Transverse colon (tissue), 4 donors: ENCODE data around the gene AKT3. TPM values are rescaled to one million over a fixed set of nuclear protein-coding genes. Genes with fewer than 3 reads are reported as not detected.

Experiments used
- DNase-seq: peaks from one replicate; pipeline ENCODE4 v3.0.0-alpha.2; 2019
- H3K27ac ChIP-seq, 4 donors: fragments of 200-600 bp; sonication (generic); 2 replicates each; pipeline ENCODE4 v1.5.1; 2016 to 2018; ENCODE audit warnings: inconsistent platforms in 4 of 4
- H3K27me3 ChIP-seq: fragments of 200-600 bp; sonication (generic); 2 replicates; pipeline ENCODE4 v1.5.1; 2017; ENCODE audit warnings: inconsistent platforms
- H3K36me3 ChIP-seq, 4 donors: fragments of 200-600 bp; sonication (generic); 2 replicates each; pipeline ENCODE4 v1.5.1; 2017 to 2019; ENCODE audit warnings: inconsistent platforms in 4 of 4
- H3K4me1 ChIP-seq, 4 donors: fragments of 200-600 bp; sonication (generic); 2 replicates each; pipeline ENCODE4 v1.5.1; 2017 to 2020; ENCODE audit warnings: inconsistent platforms in 4 of 4
- H3K4me3 ChIP-seq, 4 donors: fragments of 200-600 bp; sonication (generic); 1 replicate in 1 of 4; 2 replicates in 3 of 4; pipeline versions ENCODE4 v1.5.1 to v1.6.1; 2017 to 2019; ENCODE audit warnings: inconsistent platforms in 4 of 4
- H3K9me3 ChIP-seq, 2 donors: fragments of 200-600 bp; sonication (generic); 2 replicates each; pipeline ENCODE4 v1.5.1; 2017 to 2019; ENCODE audit warnings: inconsistent platforms in 2 of 2
- EP300 ChIP-seq: sonication (generic); formaldehyde crosslinking; IDR thresholded peaks from one replicate; pipeline ENCODE4 v1.6.1; 2017; ENCODE audit warnings: antibody characterized with exemption, low read depth
- POLR2A ChIP-seq: fragments of 450-650 bp; IDR thresholded peaks from one replicate; pipeline ENCODE4 v1.6.1; 2016; ENCODE audit warnings: antibody characterized with exemption, mild to moderate bottlenecking, moderate library complexity
- POLR2AphosphoS5 ChIP-seq, 3 donors: sonication (generic); formaldehyde crosslinking; IDR thresholded peaks; one replicate each; pipeline ENCODE4 v1.6.1; 2016; ENCODE audit warnings: antibody characterized with exemption in 3 of 3
- WGBS, 2 donors: methylation state at CpG; one replicate each; pipeline ENCODE4 v1.1.5; 2018; ENCODE audit warnings: low coverage in 1 of 2; 5-methylcytosine and 5-hydroxymethylcytosine counted together
- in situ Hi-C, 4 donors: fragments of 200-750 bp; cut with MboI; loops; one replicate each; pipeline versions ENCODE4 v1.15.0 to v1.15.1; 2017; ENCODE audit warnings: low sequenced_read_pairs in 3 of 4, low pct_ligation_motif_present in 1 of 4, low pct_unique_long_range_greater_than_20kb in 1 of 4
- intact Hi-C: fragments of 100-400 bp; cut with DNase I; formaldehyde crosslinking; loops from one replicate; pipeline ENCODE4 v1.15.1; 2023; ENCODE audit warnings: low total_unique reads
- total RNA-seq, 4 donors: library from RNA; depleted of rRNA; stranded (reverse); fragments of >200 nt; gene quantifications; one replicate each; pipeline ENCODE4 v1.1.0, GENCODE V29; 2016
- TF ChIP-seq, protein P1 (sequence below), 5 experiments: fragments of 200-600 bp in 3 of 5; fragments of 450-650 bp in 2 of 5; sonication (generic) in 3 of 5; IDR thresholded peaks; 1 replicate in 2 of 5; 2 replicates in 3 of 5; pipeline ENCODE4 v1.5.1; 2016 to 2017; ENCODE audit warnings: antibody characterized with exemption in 5 of 5, inconsistent platforms in 3 of 5, mild to moderate bottlenecking in 2 of 5, moderate library complexity in 1 of 5

Gene AKT3
- total RNA-seq, 4 donors from 2014 or later: 9.8 to 27.2 (median 19.4) TPM

- Histone ChIP-seq H3K4me3 (no peak overlapping the region), H3K36me3 (no peaks in the 10 kb centered on the region), H3K27ac (no peak overlapping the region), H3K9me3 (no peaks in the 10 kb centered on the region), H3K4me1 (peaks cover 0 to 5% (median 2%) of the 10 kb centered on the region in 4 donors), H3K27me3 (no peaks in the 10 kb centered on the region)
- in situ Hi-C loops: no loop called here
- TF ChIP-seq EP300 (no peak), POLR2A (no peak), POLR2AphosphoS5 (IDR thresholded peaks at IDR 0.05) (no peak)
- TF ChIP-seq, protein P1, sequence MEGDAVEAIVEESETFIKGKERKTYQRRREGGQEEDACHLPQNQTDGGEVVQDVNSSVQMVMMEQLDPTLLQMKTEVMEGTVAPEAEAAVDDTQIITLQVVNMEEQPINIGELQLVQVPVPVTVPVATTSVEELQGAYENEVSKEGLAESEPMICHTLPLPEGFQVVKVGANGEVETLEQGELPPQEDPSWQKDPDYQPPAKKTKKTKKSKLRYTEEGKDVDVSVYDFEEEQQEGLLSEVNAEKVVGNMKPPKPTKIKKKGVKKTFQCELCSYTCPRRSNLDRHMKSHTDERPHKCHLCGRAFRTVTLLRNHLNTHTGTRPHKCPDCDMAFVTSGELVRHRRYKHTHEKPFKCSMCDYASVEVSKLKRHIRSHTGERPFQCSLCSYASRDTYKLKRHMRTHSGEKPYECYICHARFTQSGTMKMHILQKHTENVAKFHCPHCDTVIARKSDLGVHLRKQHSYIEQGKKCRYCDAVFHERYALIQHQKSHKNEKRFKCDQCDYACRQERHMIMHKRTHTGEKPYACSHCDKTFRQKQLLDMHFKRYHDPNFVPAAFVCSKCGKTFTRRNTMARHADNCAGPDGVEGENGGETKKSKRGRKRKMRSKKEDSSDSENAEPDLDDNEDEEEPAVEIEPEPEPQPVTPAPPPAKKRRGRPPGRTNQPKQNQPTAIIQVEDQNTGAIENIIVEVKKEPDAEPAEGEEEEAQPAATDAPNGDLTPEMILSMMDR (IDR thresholded peaks at IDR 0.05): no peak
- 93% methylated on average over 32 of the region's 40 CpGs; no CpG with 5 or more reads in 1 of the 2 donors for WGBS, 2 donors
- intact Hi-C loops: no loop called here
- no peak for DNase-seq
Measured at GRCh38 chr1:243487649-243488227, 362.3 kb downstream of the AKT3 start.

DNA sequence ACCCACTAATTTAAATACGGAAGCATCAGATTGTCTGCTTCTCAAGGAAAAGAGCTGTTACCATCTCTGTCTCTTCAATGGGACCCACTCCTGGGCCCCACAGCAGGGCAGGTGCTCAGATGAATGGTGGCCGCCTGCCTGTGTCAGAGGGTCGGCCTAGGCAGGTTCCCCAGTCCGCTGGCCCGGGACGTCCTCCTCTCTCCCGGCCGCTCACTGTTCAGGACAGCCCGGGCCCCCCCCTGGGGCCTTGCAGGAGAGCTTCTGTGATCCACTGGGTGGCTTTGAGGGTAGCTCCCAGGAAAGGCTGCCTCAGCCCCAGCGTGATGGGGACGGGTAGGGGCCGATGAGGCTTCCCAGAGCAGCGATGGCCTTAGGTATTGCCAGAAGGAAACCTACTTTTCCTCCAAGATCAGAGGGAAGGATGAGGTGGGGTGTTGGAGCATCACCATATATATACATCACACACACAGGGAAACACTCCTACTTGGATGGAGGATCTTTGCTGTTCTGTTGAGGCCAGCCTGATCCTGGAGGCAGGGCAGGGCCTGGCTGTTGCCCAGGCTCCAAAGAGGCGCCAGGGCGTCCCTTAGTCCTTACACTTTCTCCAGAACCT, 362.9 kb downstream of the AKT3 start:
- intact Hi-C loops: no loop called here
- TF ChIP-seq POLR2A: no peak
- peaks cover 0 to 9% (median 7%) of the 10 kb centered on the region in 4 donors for H3K4me1 ChIP-seq
- H3K9me3 ChIP-seq: no peaks in the 10 kb centered on the region
- H3K27me3 ChIP-seq: no peaks in the 10 kb centered on the region
- no peak overlapping the region for H3K27ac ChIP-seq
- WGBS, 2 donors: 80 to 95% methylated on average over 1 to 7 of the region's 15 CpGs
- in situ Hi-C loops: no loop called here
- H3K36me3 ChIP-seq: no peaks in the 10 kb centered on the region
- no peak overlapping the region for H3K4me3 ChIP-seq
- DNase-seq: no peak

GRCh38 chr1:243483952-243484351, 366.1 kb downstream of the AKT3 start:
- no peaks in the 10 kb centered on the region for H3K9me3 ChIP-seq
- intact Hi-C loops (no loop called here), in situ Hi-C loops (no loop called here)
- H3K27ac ChIP-seq: no peak overlapping the region
- no peaks in the 10 kb centered on the region for H3K27me3 ChIP-seq
- no peak for TF ChIP-seq POLR2A
- TF ChIP-seq POLR2AphosphoS5 (IDR thresholded peaks at IDR 0.05): no peak
- TF ChIP-seq, protein P1 (IDR thresholded peaks at IDR 0.05): no peak
- TF ChIP-seq EP300: no peak
- no peak overlapping the region for H3K4me3 ChIP-seq
- no peak for DNase-seq
- H3K36me3 ChIP-seq: no peaks in the 10 kb centered on the region
- 94 to 95% methylated on average over 2 to 16 of the region's 16 CpGs for WGBS, 2 donors
- peaks cover 0 to 10% (median 7%) of the 10 kb centered on the region in 4 donors for H3K4me1 ChIP-seq

DNA sequence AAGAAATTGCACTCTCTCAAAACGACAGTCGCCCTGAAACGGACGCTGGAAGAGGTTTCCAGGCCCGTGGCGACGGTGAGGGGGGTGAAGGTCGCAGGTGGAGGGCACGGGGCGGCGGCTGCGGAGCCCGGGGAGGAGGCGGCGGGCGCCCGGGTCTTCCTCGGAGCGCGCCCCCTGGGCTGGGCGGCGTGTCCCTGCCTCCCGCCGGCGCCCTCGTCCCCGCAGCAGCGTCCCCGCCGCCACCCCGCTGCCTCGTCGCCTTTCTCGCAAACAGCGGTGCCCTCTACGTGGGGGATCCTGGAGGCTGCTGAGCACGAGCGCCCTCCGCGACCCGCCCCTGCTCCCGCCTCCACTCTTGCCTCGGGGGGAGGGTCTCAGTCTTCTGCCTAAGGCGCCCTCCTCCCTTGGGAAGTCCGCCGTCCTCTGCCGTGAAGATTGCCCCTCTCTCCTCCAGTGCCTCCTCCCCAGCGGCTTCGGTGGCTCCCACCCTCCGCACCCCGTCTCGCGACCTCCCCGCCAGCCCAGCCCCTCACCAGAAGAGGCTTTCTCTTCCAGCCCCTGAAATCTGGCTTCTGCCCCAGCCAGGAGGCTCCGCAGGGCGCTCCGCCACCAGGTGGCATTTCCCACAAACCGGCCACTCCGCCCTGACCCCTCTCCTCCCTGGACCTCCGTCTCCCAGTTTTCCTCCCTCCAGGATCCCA, 366.8 kb downstream of the AKT3 start:
- Histone ChIP-seq H3K4me1 (peaks cover 0 to 10% (median 7%) of the 10 kb centered on the region in 4 donors), H3K27me3 (no peaks in the 10 kb centered on the region), H3K4me3 (peak overlapping the region; percentile 14 to 49 (median 35)), H3K27ac (no peak overlapping the region), H3K9me3 (no peaks in the 10 kb centered on the region), H3K36me3 (no peaks in the 10 kb centered on the region)
- in situ Hi-C loops: no loop called here
- WGBS, 2 donors: 58% methylated on average over 56 of the region's 60 CpGs; no CpG with 5 or more reads in 1 of the 2 donors
- intact Hi-C loops: no loop called here
- TF ChIP-seq POLR2AphosphoS5 (IDR thresholded peaks at IDR 0.05): no peak
- TF ChIP-seq, protein P1 (IDR thresholded peaks at IDR 0.05): peak in 1 of 5 experiments; percentile 5
- no peak for DNase-seq
